ENCODE results near the gene COQ10B.
"Not testable (repeated sequence)": the region's sequence is repeated elsewhere in the genome, so short reads cannot be mapped to it uniquely, and the experiment has no call there.

COQ10B gene

GRCh38 chr2:197452754-197453122 lies 614 bp upstream of the COQ10B start:
- no peak for DNase-seq

DNA sequence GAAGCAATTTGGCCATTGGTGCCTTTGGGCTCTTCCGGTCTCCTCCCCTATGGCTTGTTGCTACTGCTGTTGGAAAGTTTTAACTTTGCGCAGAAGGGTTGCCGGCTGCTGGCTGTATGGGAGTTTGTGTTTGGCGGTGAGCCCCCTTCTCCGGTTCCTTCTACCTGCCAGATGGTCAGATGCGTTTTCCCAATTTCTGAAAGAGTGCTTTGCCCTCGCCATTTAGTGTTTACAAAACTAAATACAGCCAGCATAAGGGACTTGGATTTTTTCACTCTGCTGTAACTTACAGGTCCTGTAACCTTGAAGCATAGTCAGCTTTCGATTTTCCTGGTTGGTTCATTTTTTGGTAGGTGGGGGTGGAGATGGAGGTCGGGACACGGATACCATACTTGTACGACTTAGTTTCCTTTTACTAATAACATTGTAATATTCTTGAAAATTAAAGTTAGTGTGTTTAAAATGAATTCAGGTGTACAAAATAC lies 604 bp downstream of the COQ10B start:
- no peak for DNase-seq

DNA sequence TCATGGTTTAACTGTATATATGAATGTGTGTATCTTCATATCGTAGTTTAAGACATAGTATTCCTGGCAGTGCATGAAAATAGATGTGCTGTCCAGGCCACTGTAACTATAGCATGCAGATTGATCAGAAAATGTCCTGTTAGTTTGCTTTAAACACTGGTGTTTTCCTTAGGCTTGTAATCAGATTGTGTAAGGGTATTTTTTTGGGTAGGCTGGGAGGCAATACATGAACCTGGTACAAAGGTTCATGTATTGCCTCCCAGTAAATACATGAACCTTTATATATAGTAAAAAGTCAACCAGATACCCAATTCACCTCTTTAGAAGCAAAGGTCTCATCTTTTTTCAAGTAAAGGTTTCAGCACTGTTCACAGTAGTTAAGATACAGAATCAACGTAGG lies 1.6 kb downstream of the COQ10B start:
- DNase-seq = no peak

- DNase-seq = no peak
Observed at GRCh38 chr2:197455428-197455827, 2.1 kb downstream of the COQ10B start.

DNA sequence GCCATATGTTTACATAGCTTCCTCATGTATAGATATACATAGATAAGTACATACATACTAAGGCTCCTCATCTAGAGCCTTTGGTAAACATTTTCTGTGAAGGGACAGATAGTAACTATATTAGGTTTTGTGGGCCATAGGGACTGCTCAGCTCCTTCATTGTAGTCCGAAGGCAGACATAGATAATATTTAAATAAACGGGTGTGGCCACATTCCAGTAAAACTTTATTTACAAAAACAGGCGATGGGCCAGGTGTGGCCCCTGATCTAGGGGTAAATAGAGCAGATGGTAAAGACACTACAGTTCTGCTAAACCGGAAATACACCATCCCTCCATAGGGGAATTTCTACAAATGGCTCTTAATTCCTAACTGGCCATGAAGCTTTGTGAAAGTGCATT lies 7.3 kb downstream of the COQ10B start:
- DNase-seq = no peak

DNA sequence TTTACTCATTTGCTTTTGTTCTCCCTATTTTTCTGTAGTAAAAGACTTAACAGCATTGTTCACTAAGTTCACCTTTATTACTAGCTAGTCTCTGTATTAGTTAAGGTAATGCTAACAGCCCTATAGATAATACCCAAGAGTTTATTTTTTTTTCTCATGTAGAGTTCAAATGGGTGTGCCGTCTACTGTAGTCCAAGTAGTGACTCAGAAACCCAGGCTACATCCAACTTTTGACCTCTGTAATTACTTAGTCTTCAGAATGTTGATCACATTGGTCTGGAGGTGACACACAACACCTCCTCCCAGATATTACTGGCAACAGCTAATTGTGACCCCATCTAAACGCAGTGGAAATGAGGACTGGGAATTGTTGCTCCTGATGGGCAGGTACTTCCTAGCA lies 7.7 kb downstream of the COQ10B start:
- no peak for DNase-seq

DNA sequence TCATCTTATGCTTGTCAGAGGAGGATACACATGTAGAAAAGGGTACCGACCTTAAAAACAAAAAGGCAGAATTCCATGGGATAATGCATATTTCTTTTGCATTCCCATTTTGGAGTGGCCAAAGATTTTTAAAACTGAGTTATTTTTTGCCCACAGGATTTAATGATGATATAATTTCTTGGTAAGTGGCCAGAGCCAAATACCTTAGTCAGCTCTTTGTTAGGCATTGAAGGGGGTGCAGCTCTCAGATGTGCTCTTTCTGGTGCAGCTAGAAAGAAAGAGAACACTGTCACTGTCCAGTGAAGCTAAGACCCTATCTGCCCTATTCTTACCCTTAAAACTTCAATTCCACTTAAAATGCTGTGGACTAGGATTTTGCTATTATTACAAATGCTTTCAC lies 10.8 kb downstream of the COQ10B start:
- DNase-seq = no peak

DNA sequence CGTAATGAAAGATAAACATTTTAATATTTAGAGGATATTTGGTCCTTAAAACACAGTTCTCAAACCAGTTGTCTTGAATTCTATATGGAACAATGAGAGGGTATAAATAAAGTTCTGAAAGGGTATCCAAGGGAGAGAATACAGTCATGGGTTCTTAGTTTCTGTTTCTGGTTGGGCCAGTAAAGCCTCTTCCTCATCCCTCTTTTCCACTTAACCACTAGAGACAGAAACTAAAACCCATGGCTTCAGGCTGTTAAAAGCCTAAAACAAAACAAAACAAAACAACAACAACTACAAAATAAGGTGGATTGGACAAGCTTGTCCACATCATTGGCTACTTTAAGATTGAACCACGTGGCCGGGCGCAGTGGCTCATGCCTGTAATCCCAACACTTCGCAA lies 18.8 kb downstream of the COQ10B start:
- DNase-seq = no peak

- DNase-seq = no peak
Observed at GRCh38 chr2:197477797-197478196, 24.4 kb downstream of the COQ10B start.

- no peak for DNase-seq
Observed at GRCh38 chr2:197480165-197481036, 27.0 kb downstream of the COQ10B start.

- DNase-seq = not testable (repeated sequence)
Observed at GRCh38 chr2:197484248-197484647, 30.9 kb downstream of the COQ10B start.

DNA sequence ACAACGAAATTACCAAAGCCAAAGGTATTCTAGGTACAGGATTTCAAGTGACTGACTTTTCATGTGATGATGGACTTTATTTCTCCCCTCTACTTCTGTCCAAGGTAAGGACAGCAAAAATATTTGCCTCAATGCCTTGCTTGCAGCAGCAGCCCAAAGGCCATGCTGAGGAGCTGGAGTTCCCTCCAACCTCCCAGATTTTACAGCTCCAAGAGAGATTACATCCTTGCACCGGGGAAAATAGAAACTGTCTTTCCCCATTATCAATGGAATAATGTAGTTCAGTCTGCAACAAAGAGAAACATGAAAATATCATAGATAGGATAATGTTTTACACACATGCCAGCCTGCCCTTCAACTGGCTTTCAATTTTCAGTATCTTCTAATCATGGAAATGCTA lies 32.8 kb downstream of the COQ10B start:
- DNase-seq = no peak

DNA sequence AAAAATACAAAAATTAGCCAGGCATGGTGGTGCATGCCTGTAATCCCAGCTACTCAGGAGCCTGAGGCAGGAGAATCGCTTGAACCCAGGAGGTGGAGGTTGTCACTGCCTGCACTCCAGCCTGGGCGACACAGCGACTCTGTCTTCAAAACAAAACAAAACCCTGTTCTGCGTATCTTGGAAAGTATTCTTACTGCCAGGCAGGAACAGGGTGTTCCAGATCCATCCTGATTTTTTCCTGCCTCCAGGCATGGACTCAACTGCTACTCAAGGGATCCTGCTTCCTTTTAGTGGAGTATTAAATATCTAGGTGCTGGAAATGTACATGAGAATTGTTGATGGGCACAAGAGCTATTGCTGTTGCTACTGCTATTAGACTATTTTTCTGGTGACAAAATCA lies 34.0 kb downstream of the COQ10B start:
- no peak for DNase-seq

DNA sequence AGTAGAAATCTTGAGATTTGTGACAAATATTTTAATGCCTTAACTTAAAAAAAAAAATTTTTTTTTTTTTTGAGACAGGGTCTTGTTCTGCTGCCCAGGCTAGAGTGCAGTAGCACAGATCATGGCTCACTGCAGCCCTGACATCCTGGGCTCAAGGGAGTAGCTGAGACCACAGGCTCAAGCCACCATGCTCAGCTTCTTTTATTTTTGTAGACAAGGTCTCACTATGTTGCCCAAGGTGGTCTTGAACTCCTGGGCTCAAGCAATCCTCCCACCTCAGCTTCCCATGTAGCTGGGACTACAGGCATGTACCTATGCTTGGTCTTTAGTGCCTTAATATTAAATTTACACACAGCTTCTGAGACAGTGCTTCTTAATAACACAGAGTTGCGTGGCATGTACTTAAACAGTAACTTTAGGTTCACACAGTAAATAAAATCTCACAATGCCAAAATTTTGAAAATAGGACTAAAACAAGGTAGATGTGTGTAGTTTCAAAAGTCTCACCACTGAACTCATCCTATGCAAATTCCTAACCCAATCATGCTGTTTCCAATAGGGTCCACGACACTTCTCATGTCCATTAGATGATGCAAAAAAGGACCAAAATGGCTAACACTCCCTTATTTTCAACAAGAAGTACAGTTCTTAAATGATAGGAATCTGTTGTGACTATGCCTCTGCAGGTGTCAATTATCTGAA lies 42.2 kb downstream of the COQ10B start:
- DNase-seq = no peak

- no peak for DNase-seq
Observed at GRCh38 chr2:197496695-197497094, 43.3 kb downstream of the COQ10B start.

- DNase-seq = no peak
Observed at GRCh38 chr2:197497326-197497725, 44.0 kb downstream of the COQ10B start.

- DNase-seq = no peak
Observed at GRCh38 chr2:197498235-197498936, 45.0 kb downstream of the COQ10B start.

DNA sequence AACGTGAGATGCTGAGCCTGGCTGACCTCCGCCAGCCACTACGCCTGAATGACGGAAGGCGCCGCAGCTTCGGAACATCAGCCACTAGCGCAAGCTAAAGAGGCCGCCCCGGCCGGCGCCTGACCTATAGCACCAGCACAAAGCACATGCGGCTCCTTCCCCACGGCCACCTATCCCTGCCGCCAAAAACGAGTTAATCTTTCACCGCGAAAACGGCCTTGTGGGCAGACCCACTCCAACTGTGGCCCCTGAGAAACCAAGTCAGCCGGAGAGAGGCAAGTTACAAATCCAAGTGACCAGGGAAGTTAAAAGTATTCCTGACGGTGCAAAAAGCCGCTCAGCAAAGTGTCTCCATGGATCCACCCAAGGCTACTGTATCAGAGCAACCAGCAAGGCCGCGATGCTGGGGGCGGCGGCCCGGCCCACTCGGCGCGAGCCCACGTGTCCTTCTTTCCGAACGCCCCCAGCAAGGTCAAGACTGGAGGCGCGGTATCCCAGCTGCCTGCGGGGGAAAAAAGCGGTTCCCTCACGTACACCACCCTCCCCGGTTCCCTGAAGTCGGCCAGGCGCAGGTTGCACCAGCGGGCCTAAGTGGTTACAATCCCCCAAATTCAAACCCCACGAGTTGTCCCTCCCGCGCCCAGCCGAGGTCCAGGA lies 45.7 kb downstream of the COQ10B start:
- peak; percentile 35 for DNase-seq

- DNase-seq = peak; percentile 97
Observed at GRCh38 chr2:197499594-197500502, 46.5 kb downstream of the COQ10B start, which contains the start of the genes HSPD1 and HSPE1. TSS of gene HSPD1 (minus strand) at chr2:197499840. CDS start at chr2:197498848, 992 bp downstream. TSS of gene HSPE1 (plus strand) at chr2:197500379. CDS start at chr2:197500437, 58 bp downstream.

- DNase-seq = no peak
Observed at GRCh38 chr2:197500503-197501131, 47.3 kb downstream of the COQ10B start.

- no peak for DNase-seq
Observed at GRCh38 chr2:197502201-197502600, 48.8 kb downstream of the COQ10B start.

Measured in DMS153 (cell line).